Thoracic aorta (tissue), 2 donors: ENCODE data around the gene PRR36. TPM values are rescaled to one million over a fixed set of nuclear protein-coding genes. Genes with fewer than 3 reads are reported as not detected.

ENCODE experiments used
- ATAC-seq: fragments of 150-250 bp; one replicate; pipeline ENCODE4 v1.8.0; 2017; ENCODE audit warnings: low read depth; ENCODE audit not compliant: insufficient number of reproducible peaks, low FRiP score
- DNase-seq: peaks from one replicate; pipeline ENCODE4 v3.0.0-alpha.2; 2020; ENCODE audit warnings: low spot score
- H3K27ac ChIP-seq, 2 donors: fragments of 200-600 bp; sonication (generic); 1 replicate in 1 of 2; 2 replicates in 1 of 2; pipeline ENCODE4 v1.5.1; 2016; ENCODE audit warnings: mild to moderate bottlenecking in 2 of 2, moderate library complexity in 2 of 2
- H3K27me3 ChIP-seq: fragments of 200-600 bp; sonication (generic); replicated peaks from 2 replicates; pipeline ENCODE4 v1.6.0; 2016; ENCODE audit warnings: mild to moderate bottlenecking; ENCODE audit not compliant: insufficient read depth
- H3K36me3 ChIP-seq: fragments of 200-600 bp; sonication (generic); one replicate; pipeline ENCODE4 v1.5.1; 2016
- H3K4me1 ChIP-seq, 2 donors: fragments of 200-600 bp; sonication (generic); 1 replicate in 1 of 2; 2 replicates in 1 of 2; pipeline versions ENCODE4 v1.5.1 to v1.6.0; 2016; ENCODE audit warnings: low read depth in 2 of 2, mild to moderate bottlenecking in 1 of 2; ENCODE audit not compliant: control insufficient read depth in 1 of 2
- H3K4me3 ChIP-seq: fragments of 200-600 bp; sonication (generic); 2 replicates; pipeline ENCODE4 v1.5.1; 2016; ENCODE audit warnings: mild to moderate bottlenecking
- H3K9me3 ChIP-seq: fragments of 200-600 bp; sonication (generic); 2 replicates; pipeline ENCODE4 v1.5.1; 2016
- total RNA-seq, 2 donors: library from RNA; depleted of rRNA; stranded (reverse); fragments of >200 nt; gene quantifications; one replicate each; pipeline versions ENCODE4 v1.1.0 to v1.2.3, GENCODE V29; 2016
- TF ChIP-seq, protein P1 (sequence below): fragments of 200-600 bp; sonication (generic); IDR thresholded peaks from one replicate; pipeline ENCODE4 v1.5.1; 2019; ENCODE audit warnings: antibody characterized with exemption

Gene PRR36
- total RNA-seq, 2 donors from 2014 or later, result not detected

GRCh38 chr19:7857727-7858108, 16.5 kb downstream of the PRR36 start:
- no peaks in the 10 kb centered on the region for H3K9me3 ChIP-seq
- no peak for DNase-seq
- H3K4me1 ChIP-seq, result no peaks in the 10 kb centered on the region
- no peak overlapping the region for H3K4me3 ChIP-seq
- H3K27ac ChIP-seq, result no peak overlapping the region
- H3K36me3 ChIP-seq, result peaks cover 5% of the 10 kb centered on the region
- ATAC-seq, result no peak
- TF ChIP-seq, protein P1, sequence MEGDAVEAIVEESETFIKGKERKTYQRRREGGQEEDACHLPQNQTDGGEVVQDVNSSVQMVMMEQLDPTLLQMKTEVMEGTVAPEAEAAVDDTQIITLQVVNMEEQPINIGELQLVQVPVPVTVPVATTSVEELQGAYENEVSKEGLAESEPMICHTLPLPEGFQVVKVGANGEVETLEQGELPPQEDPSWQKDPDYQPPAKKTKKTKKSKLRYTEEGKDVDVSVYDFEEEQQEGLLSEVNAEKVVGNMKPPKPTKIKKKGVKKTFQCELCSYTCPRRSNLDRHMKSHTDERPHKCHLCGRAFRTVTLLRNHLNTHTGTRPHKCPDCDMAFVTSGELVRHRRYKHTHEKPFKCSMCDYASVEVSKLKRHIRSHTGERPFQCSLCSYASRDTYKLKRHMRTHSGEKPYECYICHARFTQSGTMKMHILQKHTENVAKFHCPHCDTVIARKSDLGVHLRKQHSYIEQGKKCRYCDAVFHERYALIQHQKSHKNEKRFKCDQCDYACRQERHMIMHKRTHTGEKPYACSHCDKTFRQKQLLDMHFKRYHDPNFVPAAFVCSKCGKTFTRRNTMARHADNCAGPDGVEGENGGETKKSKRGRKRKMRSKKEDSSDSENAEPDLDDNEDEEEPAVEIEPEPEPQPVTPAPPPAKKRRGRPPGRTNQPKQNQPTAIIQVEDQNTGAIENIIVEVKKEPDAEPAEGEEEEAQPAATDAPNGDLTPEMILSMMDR, result no peak
- H3K27me3 ChIP-seq, result no peaks in the 10 kb centered on the region

DNA sequence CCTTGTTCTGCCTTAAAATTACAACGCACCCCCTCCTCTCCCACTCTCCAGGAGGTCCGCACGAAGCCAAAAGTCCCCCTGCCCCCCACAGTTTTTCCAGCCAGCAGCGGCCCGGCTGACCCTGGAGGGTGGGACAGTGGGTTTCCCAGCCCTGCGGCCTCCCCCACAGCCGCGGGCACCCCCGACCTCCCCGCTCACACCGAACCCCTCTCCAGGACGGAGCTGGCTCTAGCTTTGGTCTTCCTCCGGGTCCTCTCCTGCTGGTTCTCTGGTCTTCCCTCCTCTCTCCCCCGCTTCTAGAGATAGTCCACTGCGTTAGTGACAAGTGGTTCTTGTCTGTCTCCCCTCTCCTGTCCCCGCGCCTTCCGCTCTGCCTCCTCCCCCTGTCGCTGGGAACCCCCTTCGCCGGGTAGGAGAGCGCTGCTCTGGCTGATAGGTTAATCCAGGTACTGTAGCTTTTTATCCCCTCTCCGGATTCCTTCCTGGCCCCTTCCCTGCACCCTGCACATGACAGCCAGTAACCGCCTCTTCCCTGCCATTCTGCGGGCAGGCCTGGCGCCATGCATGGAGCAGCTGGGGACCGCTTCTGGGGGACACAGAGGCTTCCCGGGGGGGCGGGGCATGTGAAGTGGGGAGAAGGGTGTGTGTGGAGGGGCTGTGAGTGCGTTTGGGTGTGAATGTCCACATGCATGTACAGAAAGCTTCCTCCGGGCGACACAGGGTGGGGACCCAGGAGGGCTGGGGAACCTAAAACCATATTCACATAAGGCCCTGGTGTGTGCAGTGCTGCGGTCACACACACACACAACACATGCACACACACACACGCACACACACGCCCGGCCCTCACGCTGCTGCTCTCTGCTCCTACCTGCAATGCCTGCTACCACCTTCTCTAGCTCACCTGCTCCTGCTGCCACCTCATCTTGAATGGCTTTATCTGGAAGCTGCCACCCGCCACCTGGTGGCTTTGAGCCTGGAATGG, 17.2 kb downstream of the PRR36 start:
- TF ChIP-seq, protein P1, result no peak
- Histone ChIP-seq H3K4me3 (no peak overlapping the region), H3K27me3 (no peaks in the 10 kb centered on the region), H3K36me3 (peaks cover 5% of the 10 kb centered on the region), H3K4me1 (no peaks in the 10 kb centered on the region), H3K9me3 (no peaks in the 10 kb centered on the region), H3K27ac (no peak overlapping the region)
- ATAC-seq, result no peak
- DNase-seq, result no peak

DNA sequence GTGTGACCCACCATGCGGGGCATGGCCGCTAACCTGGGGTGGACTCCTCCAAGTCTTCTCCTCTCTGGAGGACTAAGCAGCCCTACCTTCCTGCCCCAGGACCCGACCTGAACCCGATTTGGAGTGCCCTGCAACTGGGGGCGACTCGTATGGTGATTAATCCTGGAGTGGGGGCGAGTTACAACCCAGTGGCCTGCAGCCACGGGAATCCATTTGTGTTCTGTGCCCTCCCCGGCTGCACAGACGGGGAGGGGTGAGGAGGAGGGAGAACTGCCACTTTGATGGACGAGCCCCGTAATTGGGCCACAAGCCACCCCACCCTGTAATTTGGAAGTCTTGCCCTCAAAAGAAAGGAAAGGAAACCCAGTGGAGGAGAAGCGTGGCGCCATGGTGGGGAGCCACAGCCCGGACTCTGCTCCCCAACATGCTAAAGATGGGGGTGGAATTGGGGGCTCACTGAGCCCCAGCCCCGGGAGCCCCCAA, 18.0 kb downstream of the PRR36 start:
- Histone ChIP-seq H3K4me3 (no peak overlapping the region), H3K27ac (no peak overlapping the region), H3K36me3 (peaks cover 5% of the 10 kb centered on the region), H3K27me3 (no peaks in the 10 kb centered on the region), H3K9me3 (no peaks in the 10 kb centered on the region), H3K4me1 (no peaks in the 10 kb centered on the region)
- ATAC-seq (no peak), DNase-seq (no peak)
- TF ChIP-seq, protein P1, result no peak

GRCh38 chr19:7855426-7856108, 18.6 kb downstream of the PRR36 start:
- Histone ChIP-seq H3K4me1 (no peaks in the 10 kb centered on the region), H3K27ac (no peak overlapping the region), H3K36me3 (peaks cover 5% of the 10 kb centered on the region), H3K27me3 (no peaks in the 10 kb centered on the region), H3K4me3 (no peak overlapping the region), H3K9me3 (no peaks in the 10 kb centered on the region)
- DNase-seq, result no peak
- ATAC-seq, result no peak
- TF ChIP-seq, protein P1, result no peak

GRCh38 chr19:7853770-7854128, 20.4 kb downstream of the PRR36 start:
- Histone ChIP-seq H3K27me3 (no peaks in the 10 kb centered on the region), H3K36me3 (peaks cover 2% of the 10 kb centered on the region), H3K27ac (no peak overlapping the region), H3K9me3 (no peaks in the 10 kb centered on the region), H3K4me1 (no peaks in the 10 kb centered on the region), H3K4me3 (no peak overlapping the region)
- DNase-seq, result no peak
- TF ChIP-seq, protein P1, result no peak
- ATAC-seq, result no peak
